Transverse colon (tissue), 4 donors: ENCODE data around the gene MAN2A1.
"Not testable (repeated sequence)": the region's sequence is repeated elsewhere in the genome, so short reads cannot be mapped to it uniquely, and the experiment has no call there.

Source experiments
- EP300 ChIP-seq: sonication (generic); formaldehyde crosslinking; IDR thresholded peaks from one replicate; pipeline ENCODE4 v1.6.1; 2017; ENCODE audit warnings: antibody characterized with exemption, low read depth
- POLR2AphosphoS5 ChIP-seq, 3 donors: sonication (generic); formaldehyde crosslinking; IDR thresholded peaks; one replicate each; pipeline ENCODE4 v1.6.1; 2016; ENCODE audit warnings: antibody characterized with exemption in 3 of 3
- TF ChIP-seq, protein P1 (sequence below), 5 experiments: fragments of 200-600 bp in 3 of 5; fragments of 450-650 bp in 2 of 5; sonication (generic) in 3 of 5; IDR thresholded peaks; 1 replicate in 2 of 5; 2 replicates in 3 of 5; pipeline ENCODE4 v1.5.1; 2016 to 2017; ENCODE audit warnings: antibody characterized with exemption in 5 of 5, inconsistent platforms in 3 of 5, mild to moderate bottlenecking in 2 of 5, moderate library complexity in 1 of 5

DNA sequence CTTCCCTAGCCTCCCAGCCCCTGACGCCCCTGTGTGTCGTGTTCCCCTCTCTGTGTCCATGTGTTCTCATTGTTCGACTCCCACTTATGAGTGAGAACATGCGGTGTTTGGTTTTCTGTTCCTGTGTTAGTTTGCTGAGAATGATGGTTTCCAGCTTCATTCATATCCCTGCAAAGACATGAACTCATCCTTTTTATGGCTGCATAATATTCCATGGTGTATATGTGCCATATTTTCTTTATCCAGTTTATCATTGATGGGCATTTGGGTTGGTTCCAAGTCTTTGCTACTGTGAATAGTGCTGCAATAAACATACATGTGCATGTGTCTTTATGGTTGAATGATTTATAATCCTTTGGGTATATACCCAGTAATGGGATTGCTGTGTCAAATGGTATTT, 70.4 kb downstream of the MAN2A1 start:
- TF ChIP-seq EP300; POLR2AphosphoS5 (IDR thresholded peaks at IDR 0.05): not testable (repeated sequence)
- TF ChIP-seq, protein P1, sequence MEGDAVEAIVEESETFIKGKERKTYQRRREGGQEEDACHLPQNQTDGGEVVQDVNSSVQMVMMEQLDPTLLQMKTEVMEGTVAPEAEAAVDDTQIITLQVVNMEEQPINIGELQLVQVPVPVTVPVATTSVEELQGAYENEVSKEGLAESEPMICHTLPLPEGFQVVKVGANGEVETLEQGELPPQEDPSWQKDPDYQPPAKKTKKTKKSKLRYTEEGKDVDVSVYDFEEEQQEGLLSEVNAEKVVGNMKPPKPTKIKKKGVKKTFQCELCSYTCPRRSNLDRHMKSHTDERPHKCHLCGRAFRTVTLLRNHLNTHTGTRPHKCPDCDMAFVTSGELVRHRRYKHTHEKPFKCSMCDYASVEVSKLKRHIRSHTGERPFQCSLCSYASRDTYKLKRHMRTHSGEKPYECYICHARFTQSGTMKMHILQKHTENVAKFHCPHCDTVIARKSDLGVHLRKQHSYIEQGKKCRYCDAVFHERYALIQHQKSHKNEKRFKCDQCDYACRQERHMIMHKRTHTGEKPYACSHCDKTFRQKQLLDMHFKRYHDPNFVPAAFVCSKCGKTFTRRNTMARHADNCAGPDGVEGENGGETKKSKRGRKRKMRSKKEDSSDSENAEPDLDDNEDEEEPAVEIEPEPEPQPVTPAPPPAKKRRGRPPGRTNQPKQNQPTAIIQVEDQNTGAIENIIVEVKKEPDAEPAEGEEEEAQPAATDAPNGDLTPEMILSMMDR (IDR thresholded peaks at IDR 0.05): not testable (repeated sequence)
